ENCODE results near the gene SPATA33. TPM values are rescaled to one million over a fixed set of nuclear protein-coding genes. Genes with fewer than 3 reads are reported as not detected.
A peak's percentile ranks its signal among the peaks of the same experiment; 100 is the strongest.

The SPATA33 gene
- 6.5 TPM for total RNA-seq

DNA sequence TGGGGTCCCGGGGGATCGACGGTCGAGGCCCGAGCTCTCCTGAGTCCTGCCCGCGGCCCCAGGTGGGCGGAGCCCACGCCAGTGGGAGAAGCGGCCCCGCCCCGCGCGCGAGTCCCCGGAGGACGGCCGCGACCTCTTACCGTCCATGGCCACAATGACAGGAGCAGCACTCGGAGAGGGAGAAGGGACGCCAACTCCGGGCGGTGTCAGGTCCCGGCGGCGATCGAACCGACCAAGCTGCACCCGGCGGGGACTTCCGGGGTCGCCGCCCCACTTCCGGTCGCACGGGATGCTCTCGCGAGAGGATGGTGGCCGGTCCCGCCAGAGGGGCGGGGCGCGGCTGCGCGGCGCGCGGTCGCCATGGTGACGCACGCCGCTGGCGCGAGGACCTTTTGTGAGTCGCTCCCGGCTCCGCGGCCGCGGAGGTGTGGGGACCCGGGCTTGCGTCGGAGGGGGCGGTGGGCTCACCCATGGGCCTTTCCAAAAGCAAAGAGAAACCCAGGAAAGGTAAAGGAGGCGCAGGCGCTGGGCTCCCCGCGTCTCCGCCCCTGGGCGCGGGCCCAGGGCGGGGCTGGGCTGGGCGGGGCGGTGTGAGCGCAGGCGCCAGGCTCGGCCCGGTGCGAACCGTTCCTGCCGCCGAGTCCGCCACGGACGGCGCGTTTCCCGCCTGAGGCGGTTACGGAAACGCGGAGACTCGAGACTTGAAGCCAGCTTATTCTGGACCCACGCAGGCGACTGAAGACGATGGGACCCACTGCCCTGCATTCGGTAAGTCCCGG lies at the start of gene SPATA33, which contains the start of gene CHMP1A:
Gene SPATA33 (plus strand): TSS at position 395 of the 779 bp plus-strand sequence. CDS start 76 bp downstream, at position 471.
Gene CHMP1A (minus strand): TSS at position 267 of the 779 bp plus-strand sequence. CDS start 120 bp downstream, at position 147.
- peak; percentile 98 for ATAC-seq
- DNase-seq (ENCODE audit: low spot score), result peak; percentile 95
- intact Hi-C loops (cut with DNase I), result no loop called here

DNA sequence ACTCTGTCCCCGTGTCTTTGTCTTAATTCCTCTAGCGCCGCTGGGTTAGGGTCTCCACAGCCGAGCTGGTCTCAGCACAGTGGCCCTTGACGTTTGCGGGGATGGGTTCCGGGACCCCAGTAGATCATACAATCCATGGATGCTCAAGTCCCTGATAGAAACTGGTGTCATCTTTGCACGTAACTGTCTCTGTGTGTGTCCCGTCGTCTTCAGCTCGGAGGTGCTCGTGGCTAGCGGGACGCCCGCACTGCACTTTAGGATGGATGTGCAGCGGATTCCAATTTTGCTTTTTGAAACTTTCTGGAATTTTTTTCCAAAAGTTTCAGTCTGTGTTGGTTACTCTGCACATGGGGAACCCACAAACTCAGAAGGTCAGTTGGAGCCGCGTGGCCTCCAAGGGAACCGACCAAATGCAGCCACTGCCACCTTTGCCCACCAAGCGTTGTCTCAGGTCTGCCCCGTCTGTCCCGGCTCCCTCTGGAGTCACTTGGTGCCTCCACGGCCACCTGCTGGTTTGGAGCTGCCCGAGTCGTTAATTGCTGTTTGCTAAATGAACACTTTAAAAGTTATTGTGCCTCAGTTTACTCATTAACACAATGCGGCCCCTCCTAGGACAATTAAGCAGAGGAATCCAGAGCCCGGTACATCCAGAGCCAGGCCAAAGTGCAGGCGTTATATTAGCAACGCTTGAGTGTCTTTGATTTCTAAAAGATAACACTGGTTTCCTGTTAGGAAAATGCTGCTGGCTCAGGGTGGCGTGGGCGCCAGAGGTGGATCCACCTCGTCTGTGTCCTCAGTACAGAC lies 49.5 kb upstream of the SPATA33 start:
- no peak for DNase-seq (ENCODE audit: low spot score)
- intact Hi-C loops (cut with DNase I), result no loop called here
- ATAC-seq, result no peak

DNA sequence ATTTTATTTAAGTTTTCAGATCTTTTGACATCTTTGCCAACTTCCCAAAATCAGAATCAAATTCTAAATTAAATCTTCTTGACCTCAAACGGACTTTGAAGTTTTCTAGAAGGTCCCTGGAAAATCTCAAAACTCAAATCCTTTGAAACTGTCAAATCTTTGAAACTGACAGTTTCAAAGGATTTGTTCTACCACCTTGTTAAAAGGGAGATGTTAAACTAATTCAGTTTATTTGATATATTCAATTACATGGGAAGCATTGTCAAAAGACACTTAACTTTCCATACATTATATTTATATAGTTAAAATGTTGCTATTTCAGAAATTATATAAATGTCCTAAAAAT lies 47.6 kb upstream of the SPATA33 start:
- intact Hi-C loops (cut with DNase I), result no loop called here
- no peak for ATAC-seq
- no peak for DNase-seq (ENCODE audit: low spot score)

GRCh38 chr16:89612415-89613166 lies 45.0 kb upstream of the SPATA33 start:
- ATAC-seq, result no peak
- no peak for DNase-seq (ENCODE audit: low spot score)
- intact Hi-C loops (cut with DNase I), result no loop called here

GRCh38 chr16:89613231-89613953 lies 44.2 kb upstream of the SPATA33 start, which contains the start of gene DPEP1:
DPEP1 (plus strand) TSS chr16:89613642; CDS start chr16:89630411, 16,769 bp downstream.
- peak; percentile 22 for ATAC-seq
- intact Hi-C loops (cut with DNase I), result no loop called here
- DNase-seq (ENCODE audit: low spot score), result no peak

- intact Hi-C loops (cut with DNase I), result no loop called here
- ATAC-seq (no peak), DNase-seq (ENCODE audit: low spot score) (no peak)
These were observed 43.6 kb upstream of the SPATA33 start for GRCh38 chr16:89613954-89614459.

DNA sequence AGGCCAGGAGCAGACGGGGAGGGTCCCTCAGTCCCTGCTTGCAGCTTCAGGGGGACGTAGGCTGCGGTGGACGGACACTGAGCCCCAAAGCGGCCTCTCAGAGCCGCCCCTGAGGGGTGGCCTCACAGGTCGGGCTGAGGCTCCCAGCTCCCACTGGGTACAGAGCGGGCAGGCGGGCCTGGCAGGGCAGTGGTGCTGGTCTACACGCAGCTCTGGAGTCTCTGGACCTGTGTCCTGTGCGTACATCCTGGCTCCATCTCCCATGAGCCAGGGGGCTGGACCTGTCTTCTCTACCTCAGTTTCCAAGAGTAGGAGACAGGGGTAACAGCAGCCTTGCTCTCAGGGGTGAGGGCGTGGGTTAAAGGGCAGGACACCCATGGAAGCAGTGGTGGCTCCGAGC lies 42.5 kb upstream of the SPATA33 start:
- intact Hi-C loops (cut with DNase I), result no loop called here
- ATAC-seq, result no peak
- no peak for DNase-seq (ENCODE audit: low spot score)

GRCh38 chr16:89615596-89616090 lies 42.0 kb upstream of the SPATA33 start:
- intact Hi-C loops (cut with DNase I), result no loop called here
- DNase-seq (ENCODE audit: low spot score) (no peak), ATAC-seq (peak; percentile 17)

GRCh38 chr16:89616623-89617022 lies 41.0 kb upstream of the SPATA33 start:
- no peak for ATAC-seq
- intact Hi-C loops (cut with DNase I), result no loop called here
- no peak for DNase-seq (ENCODE audit: low spot score)

- ATAC-seq (no peak), DNase-seq (ENCODE audit: low spot score) (no peak)
- intact Hi-C loops (cut with DNase I), result no loop called here
These were observed 40.6 kb upstream of the SPATA33 start for GRCh38 chr16:89617036-89617435.

DNA sequence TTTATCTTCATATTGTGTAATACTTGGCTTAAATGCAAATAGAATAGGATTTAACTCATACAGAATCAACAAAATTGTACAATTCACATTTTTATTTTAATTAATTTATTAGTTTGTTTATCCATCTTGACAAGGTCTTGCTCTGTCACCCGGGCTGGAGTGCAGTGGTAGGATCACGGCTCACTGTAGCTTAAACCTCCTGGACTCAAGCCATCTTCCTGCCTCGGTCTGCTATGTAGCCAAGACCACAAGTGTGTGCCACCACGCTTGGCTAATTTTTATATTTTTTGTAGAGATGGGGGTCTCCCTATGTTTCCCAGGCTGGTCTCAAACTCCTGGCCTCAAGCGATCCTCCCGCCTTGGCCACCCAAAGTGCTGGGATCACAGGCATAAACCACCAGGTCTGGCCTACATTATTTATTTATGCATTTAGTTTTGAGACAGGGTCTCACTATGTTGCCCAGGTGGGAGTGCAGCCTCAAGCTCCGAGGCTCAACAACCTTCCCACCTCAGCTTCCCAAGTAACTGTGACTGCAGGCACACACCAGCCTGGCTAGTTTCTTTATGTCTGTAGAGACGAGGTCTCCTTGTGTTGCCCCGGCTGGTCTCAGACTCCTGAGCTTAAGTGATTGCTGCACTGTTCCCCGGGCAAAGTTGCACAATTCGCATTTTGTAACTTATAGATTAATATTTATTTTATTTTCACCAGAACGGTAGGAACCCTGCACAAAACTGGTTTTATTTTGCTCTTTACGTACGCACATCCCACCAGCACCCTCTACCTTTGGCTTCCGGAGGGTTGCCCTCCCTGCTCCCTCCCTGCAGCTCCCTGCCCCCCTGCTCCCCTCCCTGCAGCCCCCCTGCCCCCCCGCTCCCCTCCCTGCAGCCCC lies 39.3 kb upstream of the SPATA33 start:
- intact Hi-C loops (cut with DNase I), result no loop called here
- ATAC-seq, result no peak

GRCh38 chr16:89619840-89620239 lies 37.8 kb upstream of the SPATA33 start:
- ATAC-seq, result no peak
- intact Hi-C loops (cut with DNase I), result no loop called here
- DNase-seq (ENCODE audit: low spot score), result no peak

More for the DNA sequence above, 39.3 kb upstream of the SPATA33 start:
- no peak for DNase-seq (ENCODE audit: low spot score)

- DNase-seq (ENCODE audit: low spot score) (no peak), ATAC-seq (no peak)
- intact Hi-C loops (cut with DNase I), result no loop called here
These were observed 37.2 kb upstream of the SPATA33 start for GRCh38 chr16:89620406-89620841.

- ATAC-seq, result no peak
- intact Hi-C loops (cut with DNase I), result no loop called here
- DNase-seq (ENCODE audit: low spot score), result no peak
These were observed 36.4 kb upstream of the SPATA33 start for GRCh38 chr16:89621136-89621697.

- DNase-seq (ENCODE audit: low spot score), result no peak
- no peak for ATAC-seq
- intact Hi-C loops (cut with DNase I), result no loop called here
These were observed 35.8 kb upstream of the SPATA33 start for GRCh38 chr16:89621698-89622409.

DNA sequence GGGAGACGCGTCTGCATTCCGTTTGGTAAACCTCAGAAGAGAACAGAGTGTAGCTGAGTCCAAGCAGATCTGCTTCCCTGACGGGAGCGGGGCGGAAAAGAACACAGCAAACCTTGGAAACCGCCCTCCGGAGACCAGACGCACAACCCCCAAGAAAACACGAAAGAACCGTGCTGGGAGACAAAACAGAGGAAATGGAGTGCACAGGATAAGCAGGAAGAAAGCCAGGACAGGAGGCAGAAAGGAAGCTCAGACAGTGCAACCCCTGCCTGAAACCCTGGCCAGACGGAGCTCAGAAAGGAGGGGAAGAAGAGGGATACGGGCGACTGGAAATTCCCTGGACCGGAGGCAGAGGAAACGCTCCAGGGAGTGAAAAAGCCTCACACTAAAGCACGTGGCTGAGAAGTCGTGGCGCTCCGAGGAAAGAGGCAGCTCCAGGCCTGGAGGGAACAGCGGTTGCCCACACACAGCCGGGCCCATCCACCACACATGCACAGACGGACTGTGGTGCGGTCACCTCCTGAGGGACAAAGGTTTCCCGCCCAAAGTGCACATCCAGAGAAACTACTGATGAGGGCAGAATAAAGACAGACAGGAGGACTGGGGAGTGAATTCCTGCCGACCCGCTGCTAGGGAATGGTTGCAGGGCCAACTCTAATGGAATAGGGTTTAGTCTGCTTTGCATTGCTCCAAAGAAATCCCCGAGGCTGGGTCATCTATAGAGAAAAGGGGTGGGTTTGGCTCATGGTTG lies 34.0 kb upstream of the SPATA33 start:
- intact Hi-C loops (cut with DNase I), result no loop called here
- no peak for DNase-seq (ENCODE audit: low spot score)
- peak; percentile 38 for ATAC-seq

Measured in sciatic nerve (tissue), 2 donors.